ENCODE results near the gene MYCL.

Gene MYCL

DNA sequence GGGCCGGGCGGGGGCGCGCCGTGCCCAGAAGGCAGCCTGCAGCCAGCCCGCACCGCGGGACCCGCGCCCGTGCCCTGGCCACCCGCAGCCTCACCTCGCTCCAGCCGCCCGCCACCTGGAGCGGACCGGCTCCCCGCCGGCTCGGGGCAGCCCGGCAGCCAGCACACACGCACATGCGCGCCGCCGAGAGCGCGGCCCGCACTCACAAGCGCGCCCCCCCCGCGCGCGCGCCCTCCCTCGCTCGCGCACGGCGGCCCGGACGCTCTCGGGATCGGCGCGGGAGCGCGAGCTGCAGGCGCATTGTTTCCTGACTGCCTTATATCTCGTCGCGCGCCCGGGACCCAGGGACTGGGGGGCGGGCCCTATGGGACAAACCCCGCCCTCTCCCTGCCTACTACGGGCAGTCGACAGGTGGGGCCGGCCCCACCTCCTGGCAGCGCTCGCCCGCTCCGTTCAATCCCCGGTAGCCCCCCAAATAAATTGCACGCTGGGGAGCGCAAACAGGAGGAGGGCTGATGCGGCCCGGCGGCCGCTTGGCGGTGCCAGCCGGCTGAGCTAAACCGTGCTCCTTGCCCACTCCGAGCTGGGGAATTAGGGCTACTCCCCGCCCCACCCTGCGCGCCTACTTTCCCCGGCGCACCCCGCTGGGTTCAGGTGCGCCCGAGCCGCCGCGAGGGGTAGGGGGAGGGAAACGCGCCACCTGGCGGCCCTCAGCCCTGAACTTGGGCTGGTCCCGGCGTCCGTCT is at the start of gene MYCL:
MYCL (minus strand) TSS at position 204 of the 746 bp plus-strand sequence. CDS start 483 bp downstream, outside the sequence.
- peaks cover 91% of the 10 kb centered on the region for H3K27me3 Mint-ChIP-seq
- no peaks in the 10 kb centered on the region for H3K9me3 Mint-ChIP-seq
- H3K4me1 Mint-ChIP-seq: peaks cover 12% of the 10 kb centered on the region
- no peak within 1 kb of the TSS for H3K27ac Mint-ChIP-seq
- ATAC-seq: peak; percentile 86
- peak within 1 kb of the TSS; percentile 76 to 83 for H3K4me3 Mint-ChIP-seq
- DNase-seq: peak; percentile 71

- H3K27ac Mint-ChIP-seq: no peak overlapping the region
- no peaks in the 10 kb centered on the region for H3K27me3 Mint-ChIP-seq
- H3K4me3 Mint-ChIP-seq: no peak overlapping the region
- peaks cover 21% of the 10 kb centered on the region for H3K4me1 Mint-ChIP-seq
- H3K9me3 Mint-ChIP-seq: no peaks in the 10 kb centered on the region
- DNase-seq (no peak), ATAC-seq (no peak)
Observed at GRCh38 chr1:39949891-39950290, 48.2 kb upstream of the MYCL start.

DNA sequence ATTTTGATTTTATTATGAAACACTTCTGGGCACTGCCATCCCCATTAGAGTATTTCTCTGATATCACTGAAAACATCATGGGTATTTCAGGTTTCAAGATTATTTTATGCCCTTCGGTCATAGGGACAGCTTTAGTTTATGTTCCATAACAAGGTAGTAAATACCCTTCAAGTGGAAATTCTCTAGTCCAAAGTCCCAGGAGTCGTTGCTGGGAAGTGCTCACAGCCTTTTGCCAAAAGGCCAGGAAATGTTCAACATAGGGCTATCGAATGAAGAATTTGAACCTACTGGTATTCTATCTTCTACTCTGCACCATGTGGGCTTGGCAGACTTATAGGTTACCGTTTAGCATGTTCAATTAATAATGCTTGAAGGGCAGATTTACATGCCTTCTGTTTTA is 45.5 kb upstream of the MYCL start:
- Mint-ChIP-seq H3K9me3 (no peaks in the 10 kb centered on the region), H3K4me3 (no peak overlapping the region), H3K27me3 (no peaks in the 10 kb centered on the region), H3K4me1 (peaks cover 18% of the 10 kb centered on the region), H3K27ac (no peak overlapping the region)
- ATAC-seq: no peak
- DNase-seq: no peak

- no peaks in the 10 kb centered on the region for H3K27me3 Mint-ChIP-seq
- no peaks in the 10 kb centered on the region for H3K9me3 Mint-ChIP-seq
- ATAC-seq (no peak), DNase-seq (no peak)
- H3K4me1 Mint-ChIP-seq: peaks cover 18% of the 10 kb centered on the region
- H3K4me3 Mint-ChIP-seq: no peak overlapping the region
- no peak overlapping the region for H3K27ac Mint-ChIP-seq
Observed at GRCh38 chr1:39946216-39946615, 44.5 kb upstream of the MYCL start.

GRCh38 chr1:39944410-39945112 is 42.8 kb upstream of the MYCL start:
- Mint-ChIP-seq H3K4me3 (no peak overlapping the region), H3K27me3 (no peaks in the 10 kb centered on the region), H3K27ac (peak overlapping the region in 1 of 2 donors; percentile 87), H3K9me3 (no peaks in the 10 kb centered on the region), H3K4me1 (peaks cover 6% of the 10 kb centered on the region)
- DNase-seq: no peak
- ATAC-seq: no peak

- peaks cover 6% of the 10 kb centered on the region for H3K4me1 Mint-ChIP-seq
- no peak for ATAC-seq
- H3K27me3 Mint-ChIP-seq: no peaks in the 10 kb centered on the region
- H3K4me3 Mint-ChIP-seq: no peak overlapping the region
- no peaks in the 10 kb centered on the region for H3K9me3 Mint-ChIP-seq
- H3K27ac Mint-ChIP-seq: no peak overlapping the region
- no peak for DNase-seq
Observed at GRCh38 chr1:39943471-39944290, 42.0 kb upstream of the MYCL start.

- no peaks in the 10 kb centered on the region for H3K9me3 Mint-ChIP-seq
- H3K27ac Mint-ChIP-seq: no peak overlapping the region
- no peak overlapping the region for H3K4me3 Mint-ChIP-seq
- no peaks in the 10 kb centered on the region for H3K27me3 Mint-ChIP-seq
- DNase-seq (no peak), ATAC-seq (no peak)
- H3K4me1 Mint-ChIP-seq: peaks cover 11% of the 10 kb centered on the region
Observed at GRCh38 chr1:39940980-39941871, 39.5 kb upstream of the MYCL start.

DNA sequence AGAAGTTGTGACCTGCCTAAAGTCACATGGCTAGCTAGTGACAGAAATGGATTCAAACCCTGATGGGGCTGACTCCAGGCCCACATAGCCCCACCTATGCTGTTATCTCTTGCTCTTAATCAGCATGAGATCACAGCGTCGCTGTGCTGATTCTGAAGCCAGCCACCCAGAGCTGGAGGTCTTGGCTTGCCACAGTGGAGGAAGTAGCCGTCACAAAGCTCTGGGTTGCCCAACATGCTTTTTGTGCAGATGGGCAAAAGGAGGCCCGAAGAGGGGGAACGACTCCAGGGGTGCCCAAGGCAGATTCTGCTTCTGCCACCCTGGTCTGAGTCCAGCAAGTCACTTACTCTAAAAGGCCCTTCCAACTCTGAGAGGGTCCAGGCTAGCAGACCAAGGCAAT is 38.5 kb upstream of the MYCL start:
- H3K27me3 Mint-ChIP-seq: no peaks in the 10 kb centered on the region
- DNase-seq (no peak), ATAC-seq (no peak)
- H3K4me3 Mint-ChIP-seq: no peak overlapping the region
- no peak overlapping the region for H3K27ac Mint-ChIP-seq
- H3K9me3 Mint-ChIP-seq: no peaks in the 10 kb centered on the region
- H3K4me1 Mint-ChIP-seq: peaks cover 11% of the 10 kb centered on the region

DNA sequence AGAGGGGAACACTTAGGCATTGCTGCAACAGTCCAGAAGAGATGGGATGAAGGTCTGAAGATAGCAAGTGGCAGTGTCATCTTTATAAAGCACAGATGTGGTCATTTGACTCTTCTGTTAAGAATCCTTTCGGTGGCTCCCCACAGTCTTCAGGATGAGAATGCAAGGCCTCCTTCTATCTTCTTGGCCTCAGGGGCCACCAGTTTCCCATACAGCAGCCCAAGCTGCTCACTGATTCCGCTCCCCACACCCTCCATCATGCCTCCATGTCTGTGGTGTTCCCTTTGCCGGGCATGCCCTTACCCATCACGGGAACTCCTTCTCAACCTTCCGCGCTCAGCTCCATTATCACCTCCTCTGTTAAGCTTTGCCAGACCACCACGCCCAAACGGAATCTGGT is 37.1 kb upstream of the MYCL start:
- DNase-seq: no peak
- H3K4me3 Mint-ChIP-seq: no peak overlapping the region
- H3K27me3 Mint-ChIP-seq: no peaks in the 10 kb centered on the region
- ATAC-seq: no peak
- peaks cover 5% of the 10 kb centered on the region for H3K4me1 Mint-ChIP-seq
- H3K9me3 Mint-ChIP-seq: no peaks in the 10 kb centered on the region
- H3K27ac Mint-ChIP-seq: no peak overlapping the region

GRCh38 chr1:39936724-39937491 is 35.2 kb upstream of the MYCL start:
- DNase-seq: no peak
- no peaks in the 10 kb centered on the region for H3K27me3 Mint-ChIP-seq
- ATAC-seq: no peak
- peaks cover 5% of the 10 kb centered on the region for H3K4me1 Mint-ChIP-seq
- H3K9me3 Mint-ChIP-seq: no peaks in the 10 kb centered on the region
- H3K4me3 Mint-ChIP-seq: no peak overlapping the region
- H3K27ac Mint-ChIP-seq: no peak overlapping the region

GRCh38 chr1:39933956-39934941 is 32.5 kb upstream of the MYCL start:
- ATAC-seq (no peak), DNase-seq (no peak)
- Mint-ChIP-seq H3K27me3 (no peaks in the 10 kb centered on the region), H3K4me3 (no peak overlapping the region), H3K9me3 (no peaks in the 10 kb centered on the region), H3K4me1 (peaks cover 5% of the 10 kb centered on the region), H3K27ac (no peak overlapping the region)

DNA sequence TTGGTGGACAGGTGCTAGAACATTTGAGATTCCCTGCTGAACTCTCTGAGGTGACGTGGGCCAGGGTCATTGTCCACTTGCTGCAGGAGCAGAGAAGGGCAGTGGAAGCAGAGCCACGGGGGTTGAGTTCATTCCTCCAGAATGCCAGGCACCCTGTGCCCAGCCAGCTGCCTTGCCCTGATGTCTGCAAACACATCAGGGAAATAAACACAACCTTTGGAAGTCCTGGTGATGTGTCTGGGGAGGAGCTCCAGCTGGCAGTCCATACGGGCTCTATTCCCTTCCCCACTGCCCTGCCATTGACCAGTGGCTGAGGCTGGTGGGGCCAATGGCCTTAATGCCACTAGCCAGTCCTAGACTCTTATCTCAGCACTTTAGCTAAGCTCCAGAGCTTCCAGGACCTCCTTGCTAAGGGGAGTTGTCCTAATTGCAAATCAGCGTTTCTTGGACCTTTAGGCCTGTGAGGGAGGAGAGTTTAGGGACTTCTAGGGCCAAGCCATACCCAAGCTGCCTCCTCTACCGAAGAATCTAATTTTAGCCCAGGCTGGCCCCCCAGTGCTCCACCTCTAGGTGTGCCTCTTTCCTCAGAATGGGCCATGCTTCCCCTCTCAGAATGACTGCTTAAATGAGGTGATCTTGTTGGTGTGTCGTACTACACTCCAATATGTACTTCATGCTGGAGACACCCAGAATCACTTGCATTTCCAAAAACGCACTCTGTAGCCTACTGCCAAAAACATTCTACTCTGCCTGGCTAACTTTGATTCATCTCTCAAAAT is 27.3 kb upstream of the MYCL start:
- Mint-ChIP-seq H3K9me3 (no peaks in the 10 kb centered on the region), H3K27me3 (no peaks in the 10 kb centered on the region), H3K4me1 (no peaks in the 10 kb centered on the region), H3K27ac (no peak overlapping the region), H3K4me3 (no peak overlapping the region)
- DNase-seq (no peak), ATAC-seq (no peak)

DNA sequence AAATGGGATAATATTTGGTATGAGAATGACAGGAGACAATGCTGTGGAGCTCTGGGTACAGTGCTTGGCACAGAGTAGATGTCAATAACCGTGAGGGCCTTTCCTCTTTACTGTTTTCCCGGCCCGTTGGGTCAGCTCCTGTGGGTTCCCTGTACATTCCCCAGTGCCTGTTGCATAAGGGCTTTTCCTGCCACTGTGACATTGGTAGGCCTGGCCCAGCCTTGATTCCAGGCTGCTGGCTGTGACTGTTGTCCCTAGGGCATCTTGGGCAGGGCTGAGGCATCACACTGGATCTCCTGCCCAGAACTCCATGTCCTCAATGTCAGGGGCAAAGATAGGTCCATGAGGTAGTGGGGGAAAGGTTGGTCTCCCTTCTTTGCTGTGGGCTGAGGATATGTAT is 25.8 kb upstream of the MYCL start:
- Mint-ChIP-seq H3K9me3 (no peaks in the 10 kb centered on the region), H3K4me3 (no peak overlapping the region), H3K4me1 (no peaks in the 10 kb centered on the region), H3K27me3 (no peaks in the 10 kb centered on the region), H3K27ac (no peak overlapping the region)
- ATAC-seq (no peak), DNase-seq (no peak)
